HEK293 (cell line): ENCODE results near the gene ARL15.

Experiments
- CTCF ChIA-PET: fragments of 350-600 bp; formaldehyde crosslinking; extraction: SDS; loops from one replicate; lab custom pipeline; 2021; ENCODE audit warnings: antibody characterized with exemption; lab: Yijun Ruan, JAX
- POLR2A ChIA-PET: fragments of 300-600 bp; formaldehyde crosslinking; extraction: SDS; loops from one replicate; lab custom pipeline; 2020; ENCODE audit warnings: antibody characterized with exemption, inconsistent platforms; lab: Yijun Ruan, JAX
- H3K27ac ChIP-seq: fragments of 200-500 bp; sonication (Bioruptor generic); 2 replicates; pipeline ENCODE4 v1.5.1; 2014; ENCODE audit warnings: low read depth, low read length, control low read depth, inconsistent platforms; ENCODE audit errors: extremely low read depth
- H3K36me3 ChIP-seq, 2 experiments: fragments of 200-500 bp in 1 of 2; sonication (Bioruptor generic) in 1 of 2; 1 replicate in 1 of 2; 2 replicates in 1 of 2; pipeline ENCODE4 v1.5.1; 2014 to 2017; ENCODE audit warnings: inconsistent platforms in 2 of 2, low read length in 2 of 2; ENCODE audit not compliant: control insufficient read depth in 2 of 2, insufficient read depth in 1 of 2
- H3K4me1 ChIP-seq: fragments of 200-500 bp; sonication (Bioruptor generic); 2 replicates; pipeline ENCODE4 v1.5.1; 2014; ENCODE audit warnings: mild to moderate bottlenecking, low read length, inconsistent platforms; ENCODE audit not compliant: control insufficient read depth, insufficient read depth
- H3K4me3 ChIP-seq: 2 replicates; pipeline ENCODE4 v1.5.1; 2011; ENCODE audit warnings: low read depth, mild to moderate bottlenecking, control low read depth, low read length, moderate library complexity
- H3K9me3 ChIP-seq: fragments of 200-500 bp; sonication (Bioruptor generic); 2 replicates; pipeline ENCODE4 v1.5.1; 2014; ENCODE audit warnings: low read depth, low read length, inconsistent platforms; ENCODE audit not compliant: control insufficient read depth, insufficient read depth
- GLI4 ChIP-seq: fragments of 450-650 bp; formaldehyde crosslinking; IDR thresholded peaks from 2 replicates; pipeline ENCODE4 v1.5.1; 2016; ENCODE audit warnings: missing biosample characterization, missing genetic modification characterization
- OSR2 ChIP-seq: fragments of 450-650 bp; formaldehyde crosslinking; IDR thresholded peaks from 2 replicates; pipeline ENCODE4 v1.5.1; 2016; ENCODE audit warnings: missing biosample characterization, missing genetic modification characterization
- SETDB1 ChIP-seq: IDR thresholded peaks from one replicate; pipeline ENCODE4 v1.6.1; 2017; ENCODE audit warnings: mild to moderate bottlenecking, low read length, moderate library complexity, mixed read lengths; ENCODE audit not compliant: insufficient read length
- SP3 ChIP-seq: fragments of 450-650 bp; formaldehyde crosslinking; IDR thresholded peaks from 2 replicates; pipeline ENCODE4 v1.5.1; 2016; ENCODE audit warnings: missing biosample characterization, missing genetic modification characterization
- ZBTB17 ChIP-seq: fragments of 450-650 bp; formaldehyde crosslinking; IDR thresholded peaks from 2 replicates; pipeline ENCODE4 v1.5.1; 2016; ENCODE audit warnings: missing biosample characterization, missing genetic modification characterization
- ZIC2 ChIP-seq: fragments of 450-650 bp; formaldehyde crosslinking; IDR thresholded peaks from 2 replicates; pipeline ENCODE4 v1.5.1; 2016; ENCODE audit warnings: missing biosample characterization, missing genetic modification characterization
- ZNF155 ChIP-seq: fragments of 450-650 bp; formaldehyde crosslinking; IDR thresholded peaks from 2 replicates; pipeline ENCODE4 v1.5.1; 2016; ENCODE audit warnings: missing biosample characterization, missing genetic modification characterization
- ZNF202 ChIP-seq: fragments of 450-650 bp; formaldehyde crosslinking; IDR thresholded peaks from 2 replicates; pipeline ENCODE4 v1.5.1; 2016; ENCODE audit warnings: missing biosample characterization, missing genetic modification characterization, borderline replicate concordance
- ZNF211 ChIP-seq: fragments of 450-650 bp; formaldehyde crosslinking; IDR thresholded peaks from 2 replicates; pipeline ENCODE4 v1.5.1; 2016; ENCODE audit warnings: low read depth, missing biosample characterization, missing genetic modification characterization
- ZNF311 ChIP-seq: fragments of 450-650 bp; formaldehyde crosslinking; IDR thresholded peaks from 2 replicates; pipeline ENCODE4 v1.5.1; 2017; ENCODE audit warnings: missing biosample characterization, missing genetic modification characterization, borderline replicate concordance
- ZNF324 ChIP-seq: fragments of 450-650 bp; formaldehyde crosslinking; IDR thresholded peaks from 2 replicates; pipeline ENCODE4 v1.5.1; 2016; ENCODE audit warnings: missing biosample characterization, missing genetic modification characterization
- ZNF366 ChIP-seq: fragments of 450-650 bp; formaldehyde crosslinking; conservative IDR thresholded peaks from 2 replicates; pipeline ENCODE4 v1.5.1; 2016; ENCODE audit warnings: missing biosample characterization, missing genetic modification characterization
- ZNF37A ChIP-seq: fragments of 450-650 bp; IDR thresholded peaks from 2 replicates; pipeline ENCODE4 v1.5.1; 2018; ENCODE audit warnings: missing biosample characterization, missing genetic modification characterization
- ZNF501 ChIP-seq: fragments of 450-650 bp; formaldehyde crosslinking; IDR thresholded peaks from 2 replicates; pipeline ENCODE4 v1.5.1; 2016; ENCODE audit warnings: missing biosample characterization, missing genetic modification characterization
- TF ChIP-seq, protein P1 (sequence below): fragments of 450-650 bp; formaldehyde crosslinking; optimal IDR thresholded peaks from 2 replicates; pipeline ENCODE3; 2016; ENCODE audit warnings: missing biosample characterization, mild to moderate bottlenecking, missing genetic modification characterization
- TF ChIP-seq, protein P2 (sequence below): fragments of 450-650 bp; formaldehyde crosslinking; IDR thresholded peaks from 2 replicates; pipeline ENCODE4 v1.5.1; 2016; ENCODE audit warnings: missing biosample characterization, missing genetic modification characterization
- TF ChIP-seq, protein P3 (sequence below): fragments of 450-650 bp; formaldehyde crosslinking; IDR thresholded peaks from 2 replicates; pipeline ENCODE4 v1.5.1; 2017; ENCODE audit warnings: missing biosample characterization, missing genetic modification characterization

The ARL15 gene

DNA sequence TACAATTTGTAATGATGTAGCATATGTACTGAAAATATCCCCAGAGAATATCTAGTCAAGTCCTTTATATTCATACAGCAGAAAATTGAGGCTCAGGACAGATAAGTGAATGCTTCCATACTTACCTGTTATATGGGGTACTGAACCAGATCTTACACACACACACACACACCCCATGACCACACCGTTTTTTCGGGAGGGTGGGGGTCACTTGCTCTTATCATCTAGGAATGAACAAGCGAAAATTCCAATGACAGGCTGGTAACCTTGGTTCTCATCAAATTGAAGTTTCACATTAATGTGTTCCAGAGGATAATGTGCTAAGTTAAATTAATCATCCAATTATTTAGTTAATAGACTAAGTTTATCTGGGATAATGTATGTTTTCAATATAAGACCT lies 48.8 kb downstream of the ARL15 start (continued):
- TF ChIP-seq, protein P1, sequence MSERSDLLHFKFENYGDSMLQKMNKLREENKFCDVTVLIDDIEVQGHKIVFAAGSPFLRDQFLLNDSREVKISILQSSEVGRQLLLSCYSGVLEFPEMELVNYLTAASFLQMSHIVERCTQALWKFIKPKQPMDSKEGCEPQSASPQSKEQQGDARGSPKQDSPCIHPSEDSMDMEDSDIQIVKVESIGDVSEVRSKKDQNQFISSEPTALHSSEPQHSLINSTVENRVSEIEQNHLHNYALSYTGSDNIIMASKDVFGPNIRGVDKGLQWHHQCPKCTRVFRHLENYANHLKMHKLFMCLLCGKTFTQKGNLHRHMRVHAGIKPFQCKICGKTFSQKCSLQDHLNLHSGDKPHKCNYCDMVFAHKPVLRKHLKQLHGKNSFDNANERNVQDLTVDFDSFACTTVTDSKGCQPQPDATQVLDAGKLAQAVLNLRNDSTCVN (tag by site-specific recombination): no peak
- TF ChIP-seq ZNF155 (no peak), ZNF37A (no peak), ZNF202 (no peak), ZNF366 (no peak), ZNF501 (tag by site-specific recombination) (no peak), ZNF311 (no peak), SP3 (no peak)
- TF ChIP-seq, protein P2, sequence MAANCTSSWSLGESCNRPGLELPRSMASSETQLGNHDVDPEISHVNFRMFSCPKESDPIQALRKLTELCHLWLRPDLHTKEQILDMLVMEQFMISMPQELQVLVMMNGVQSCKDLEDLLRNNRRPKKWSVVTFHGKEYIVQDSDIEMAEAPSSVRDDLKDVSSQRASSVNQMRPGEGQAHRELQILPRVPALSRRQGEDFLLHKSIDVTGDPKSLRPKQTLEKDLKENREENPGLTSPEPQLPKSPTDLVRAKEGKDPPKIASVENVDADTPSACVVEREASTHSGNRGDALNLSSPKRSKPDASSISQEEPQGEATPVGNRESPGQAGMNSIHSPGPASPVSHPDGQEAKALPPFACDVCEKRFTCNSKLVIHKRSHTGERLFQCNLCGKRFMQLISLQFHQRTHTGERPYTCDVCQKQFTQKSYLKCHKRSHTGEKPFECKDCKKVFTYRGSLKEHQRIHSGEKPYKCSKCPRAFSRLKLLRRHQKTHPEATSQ: no peak

DNA sequence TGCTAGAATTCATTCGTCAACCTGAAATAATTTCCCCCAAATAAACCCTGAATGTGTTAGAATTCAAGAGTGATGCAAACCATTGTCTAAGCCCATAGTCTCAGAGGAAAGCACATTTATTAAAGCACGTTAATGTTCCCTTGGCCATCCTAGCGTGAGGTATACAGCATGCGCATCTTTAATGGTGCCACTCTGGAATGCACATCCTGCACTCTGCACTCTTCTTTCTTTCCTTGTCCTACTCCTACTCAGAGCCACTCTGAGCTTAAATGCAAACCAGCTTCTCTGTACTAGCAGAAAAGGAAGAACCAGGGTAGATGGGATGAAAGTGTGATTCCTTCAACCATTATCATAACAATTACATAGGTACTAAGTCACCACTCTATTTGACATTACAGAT lies 50.4 kb downstream of the ARL15 start:
- POLR2A ChIA-PET: no interaction called here
- Histone ChIP-seq H3K9me3 (no peaks in the 10 kb centered on the region), H3K4me3 (no peak overlapping the region), H3K27ac (no peak overlapping the region), H3K36me3 (no peaks in the 10 kb centered on the region), H3K4me1 (peaks cover 8% of the 10 kb centered on the region)
- TF ChIP-seq ZBTB17 (tag by site-specific recombination) (peak; percentile 71), ZNF211 (tag by site-specific recombination) (no peak), SETDB1 (no peak), GLI4 (tag by site-specific recombination) (no peak)
- CTCF ChIA-PET: interaction anchor here (0.7 kb wide), 1 partner anchor 20 kb away, joined by 4 read pairs; no protein-coding TSS in a partner anchor

DNA sequence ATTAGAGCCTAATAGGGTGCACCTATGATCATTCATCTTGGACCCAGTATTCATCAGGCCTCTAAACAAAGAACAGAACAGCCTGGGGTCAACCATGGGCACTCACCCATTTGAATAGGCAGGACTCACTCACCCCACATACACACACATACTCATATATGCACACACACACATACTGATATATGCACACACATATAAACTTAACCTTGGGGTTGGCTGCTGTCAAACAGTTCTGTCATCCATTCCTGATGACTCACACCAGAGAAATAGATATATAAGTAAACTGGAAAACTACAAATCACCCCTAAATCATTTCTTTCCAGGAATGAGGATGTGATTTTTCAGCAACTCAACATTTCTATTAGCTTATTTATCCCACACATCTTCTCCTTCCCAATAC lies 51.3 kb downstream of the ARL15 start:
- ChIA-PET CTCF (no interaction called here), POLR2A (interaction anchor here (2.4 kb wide), 1 partner anchor 51 kb away, joined by 14 read pairs; the partner anchor contains the start of gene ARL15)

DNA sequence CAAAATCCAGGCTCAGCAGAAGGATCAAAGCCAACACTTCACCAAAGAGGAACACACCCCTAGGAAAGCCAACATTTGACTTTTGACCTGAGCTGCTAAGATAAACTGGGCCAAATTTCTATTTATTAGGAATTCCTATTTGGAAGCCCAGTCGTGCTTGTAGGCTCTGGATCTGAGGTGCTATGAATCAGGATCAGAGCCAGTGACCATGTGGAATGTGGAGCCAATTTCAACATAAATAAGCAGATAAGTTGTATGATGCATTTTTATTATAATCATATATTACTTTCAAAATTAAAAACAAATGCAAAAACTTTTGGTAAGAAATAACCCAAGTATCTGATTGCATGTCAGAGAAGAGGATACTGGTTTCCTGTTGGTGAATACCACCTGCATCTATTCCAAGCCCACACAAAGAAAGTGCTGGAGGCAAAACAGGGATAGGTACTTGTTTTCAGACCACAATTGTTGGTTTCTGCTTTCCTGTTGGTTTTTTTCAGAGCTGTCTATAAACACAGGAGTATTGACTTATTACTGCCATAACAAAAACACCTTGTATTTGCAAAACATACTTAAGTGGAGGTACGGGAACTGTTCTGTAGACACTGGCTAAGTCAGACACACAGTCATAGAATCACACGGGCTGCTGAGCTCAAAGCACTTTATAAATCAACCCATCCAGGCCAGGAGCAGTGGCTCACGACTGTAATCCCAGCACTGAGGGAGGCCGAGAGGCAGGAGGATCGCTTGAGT lies 52.8 kb downstream of the ARL15 start:
- no peak overlapping the region for H3K4me3 ChIP-seq
- POLR2A ChIA-PET: interaction anchor here (0.7 to 2.4 kb wide), 2 partner anchors 29 to 53 kb away, joined by 4 to 14 read pairs; partner anchors contain the start of gene ARL15
- TF ChIP-seq OSR2 (peak; percentile 14; the same call in 1 of the 2 replicates), ZNF324 (no peak)
- H3K9me3 ChIP-seq: no peaks in the 10 kb centered on the region
- CTCF ChIA-PET: interaction anchor here (0.6 kb wide), 2 partner anchors 35 to 155 kb away, joined by 3 read pairs; no protein-coding TSS in a partner anchor
- H3K36me3 ChIP-seq: no peaks in the 10 kb centered on the region
- peaks cover 6% of the 10 kb centered on the region for H3K4me1 ChIP-seq
- H3K27ac ChIP-seq: peak overlapping the region; percentile 17; the same call in 1 of the 2 replicates

More for the DNA sequence above, 51.3 kb downstream of the ARL15 start:
- no peaks in the 10 kb centered on the region for H3K36me3 ChIP-seq
- TF ChIP-seq ZIC2 (tag by site-specific recombination): no peak
- TF ChIP-seq, protein P3, sequence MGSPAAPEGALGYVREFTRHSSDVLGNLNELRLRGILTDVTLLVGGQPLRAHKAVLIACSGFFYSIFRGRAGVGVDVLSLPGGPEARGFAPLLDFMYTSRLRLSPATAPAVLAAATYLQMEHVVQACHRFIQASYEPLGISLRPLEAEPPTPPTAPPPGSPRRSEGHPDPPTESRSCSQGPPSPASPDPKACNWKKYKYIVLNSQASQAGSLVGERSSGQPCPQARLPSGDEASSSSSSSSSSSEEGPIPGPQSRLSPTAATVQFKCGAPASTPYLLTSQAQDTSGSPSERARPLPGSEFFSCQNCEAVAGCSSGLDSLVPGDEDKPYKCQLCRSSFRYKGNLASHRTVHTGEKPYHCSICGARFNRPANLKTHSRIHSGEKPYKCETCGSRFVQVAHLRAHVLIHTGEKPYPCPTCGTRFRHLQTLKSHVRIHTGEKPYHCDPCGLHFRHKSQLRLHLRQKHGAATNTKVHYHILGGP (tag by site-specific recombination): peak; percentile 24; the same call in 1 of the 2 replicates
- TF ChIP-seq, all 188 proteins: peak for 1
- no peak overlapping the region for H3K27ac ChIP-seq
- no peaks in the 10 kb centered on the region for H3K9me3 ChIP-seq
- H3K4me1 ChIP-seq: peaks cover 10% of the 10 kb centered on the region
- no peak overlapping the region for H3K4me3 ChIP-seq
